ENCODE data around the gene RUNX2. TPM values are rescaled to one million over a fixed set of nuclear protein-coding genes. Genes with fewer than 3 reads are reported as not detected.

The RUNX2 gene
- total and polyA plus RNA-seq, 8 donors = 0.09 to 3.8 (median 0.35) TPM

- Histone ChIP-seq H3K9me3 (no peaks in the 10 kb centered on the region), H3K4me1 (no peaks in the 10 kb centered on the region), H3K4me3 (no peak overlapping the region), H3K36me3 (no peaks in the 10 kb centered on the region), H3K27ac (no peak overlapping the region), H3K27me3 (peaks cover 0 to 3% (median 0%) of the 10 kb centered on the region in 4 donors)
- intact Hi-C loops (cut with DNase I) = no loop called here
- FAIRE-seq (no peak), ATAC-seq (peak in 2 of 4 donors; percentile 60 to 80), DNase-seq (peak in 2 of 6 donors; percentile 12 to 17)
- WGBS, 2 donors = 44 to 50% methylated on average over 5 of the region's 5 CpGs
- no peak for TF ChIP-seq CTCF (IDR thresholded peaks at IDR 0.05)
Observed at GRCh38 chr6:45504947-45505346, 176.8 kb downstream of the RUNX2 start.

- DNase-seq (no peak), ATAC-seq (no peak), FAIRE-seq (no peak)
- H3K4me1 ChIP-seq = no peaks in the 10 kb centered on the region
- H3K9me3 ChIP-seq = no peaks in the 10 kb centered on the region
- H3K27me3 ChIP-seq = peaks cover 0 to 3% (median 0%) of the 10 kb centered on the region in 4 donors
- no peak overlapping the region for H3K27ac ChIP-seq
- intact Hi-C loops (cut with DNase I) = no loop called here
- WGBS, 2 donors = 66 to 77% methylated on average over 2 of the region's 2 CpGs
- H3K36me3 ChIP-seq = no peaks in the 10 kb centered on the region
- H3K4me3 ChIP-seq = no peak overlapping the region
- no peak for TF ChIP-seq CTCF (IDR thresholded peaks at IDR 0.05)
Observed at GRCh38 chr6:45505470-45505869, 177.3 kb downstream of the RUNX2 start.

GRCh38 chr6:45507186-45507585 lies 179.1 kb downstream of the RUNX2 start:
- Histone ChIP-seq H3K27ac (no peak overlapping the region), H3K27me3 (peaks cover 0 to 3% (median 0%) of the 10 kb centered on the region in 4 donors), H3K36me3 (no peaks in the 10 kb centered on the region), H3K9me3 (no peaks in the 10 kb centered on the region), H3K4me3 (no peak overlapping the region), H3K4me1 (no peaks in the 10 kb centered on the region)
- DNase-seq (no peak), ATAC-seq (no peak), FAIRE-seq (no peak)
- intact Hi-C loops (cut with DNase I) = no loop called here
- WGBS, 2 donors = 81 to 85% methylated on average over 3 of the region's 3 CpGs
- TF ChIP-seq CTCF (IDR thresholded peaks at IDR 0.05) = no peak

GRCh38 chr6:45509426-45509825 lies 181.3 kb downstream of the RUNX2 start:
- Histone ChIP-seq H3K4me3 (no peak overlapping the region), H3K27me3 (peaks cover 0 to 3% (median 0%) of the 10 kb centered on the region in 4 donors), H3K9me3 (no peaks in the 10 kb centered on the region), H3K27ac (no peak overlapping the region), H3K36me3 (no peaks in the 10 kb centered on the region), H3K4me1 (no peaks in the 10 kb centered on the region)
- FAIRE-seq (no peak), ATAC-seq (no peak), DNase-seq (no peak)
- intact Hi-C loops (cut with DNase I) = no loop called here
- 93 to 97% methylated on average over 4 of the region's 4 CpGs for WGBS, 2 donors
- TF ChIP-seq CTCF (IDR thresholded peaks at IDR 0.05) = no peak

- Histone ChIP-seq H3K4me3 (no peak overlapping the region), H3K27ac (no peak overlapping the region), H3K27me3 (peaks cover 0 to 3% (median 0%) of the 10 kb centered on the region in 4 donors), H3K4me1 (no peaks in the 10 kb centered on the region), H3K36me3 (no peaks in the 10 kb centered on the region), H3K9me3 (no peaks in the 10 kb centered on the region)
- no peak for DNase-seq
- FAIRE-seq = no peak
- TF ChIP-seq CTCF (IDR thresholded peaks at IDR 0.05) = no peak
- intact Hi-C loops (cut with DNase I) = no loop called here
- 77 to 85% methylated on average over 3 of the region's 3 CpGs for WGBS, 2 donors
- no peak for ATAC-seq
Observed at GRCh38 chr6:45512717-45513116, 184.6 kb downstream of the RUNX2 start.

Data from pancreas (tissue), 10 donors.